ENCODE measurements around the gene PRDM12.

DNA sequence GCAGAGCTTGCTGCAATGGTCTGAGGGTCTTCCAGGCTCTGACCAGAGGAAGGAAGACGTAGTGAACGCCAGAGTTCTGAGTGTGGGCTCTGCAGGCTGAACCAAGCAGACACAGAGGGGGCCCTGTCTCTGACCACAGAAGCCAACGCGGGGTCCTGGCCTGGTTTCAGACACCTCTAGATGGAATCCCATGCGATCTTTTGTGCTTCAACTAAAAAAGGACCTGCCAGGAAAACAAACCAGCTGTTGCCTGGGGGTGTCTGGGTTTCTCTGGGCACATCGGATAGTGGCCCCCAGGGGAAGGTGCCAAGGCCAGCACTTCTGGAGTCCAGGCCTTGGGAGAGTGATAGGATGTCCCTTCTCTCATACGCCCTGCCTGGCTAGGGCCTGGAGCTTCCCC, 12.9 kb downstream of the PRDM12 start:
- TF ChIP-seq, protein P1, sequence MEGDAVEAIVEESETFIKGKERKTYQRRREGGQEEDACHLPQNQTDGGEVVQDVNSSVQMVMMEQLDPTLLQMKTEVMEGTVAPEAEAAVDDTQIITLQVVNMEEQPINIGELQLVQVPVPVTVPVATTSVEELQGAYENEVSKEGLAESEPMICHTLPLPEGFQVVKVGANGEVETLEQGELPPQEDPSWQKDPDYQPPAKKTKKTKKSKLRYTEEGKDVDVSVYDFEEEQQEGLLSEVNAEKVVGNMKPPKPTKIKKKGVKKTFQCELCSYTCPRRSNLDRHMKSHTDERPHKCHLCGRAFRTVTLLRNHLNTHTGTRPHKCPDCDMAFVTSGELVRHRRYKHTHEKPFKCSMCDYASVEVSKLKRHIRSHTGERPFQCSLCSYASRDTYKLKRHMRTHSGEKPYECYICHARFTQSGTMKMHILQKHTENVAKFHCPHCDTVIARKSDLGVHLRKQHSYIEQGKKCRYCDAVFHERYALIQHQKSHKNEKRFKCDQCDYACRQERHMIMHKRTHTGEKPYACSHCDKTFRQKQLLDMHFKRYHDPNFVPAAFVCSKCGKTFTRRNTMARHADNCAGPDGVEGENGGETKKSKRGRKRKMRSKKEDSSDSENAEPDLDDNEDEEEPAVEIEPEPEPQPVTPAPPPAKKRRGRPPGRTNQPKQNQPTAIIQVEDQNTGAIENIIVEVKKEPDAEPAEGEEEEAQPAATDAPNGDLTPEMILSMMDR (IDR thresholded peaks at IDR 0.05; ENCODE audit: borderline replicate concordance, extremely low read depth, low read length, poor library complexity, severe bottlenecking), result no peak
- TF ChIP-seq EZH2 (IDR thresholded peaks at IDR 0.05; ENCODE audit: borderline replicate concordance, low read depth, low read length, severe bottlenecking), result no peak

All from DND-41 (cell line).